ENCODE measurements around the gene MEG3. TPM values are rescaled to one million over a fixed set of nuclear protein-coding genes. Genes with fewer than 3 reads are reported as not detected.
"Not testable (repeated sequence)": the region's sequence is repeated elsewhere in the genome, so short reads cannot be mapped to it uniquely, and the experiment has no call there.

Gene MEG3
- total RNA-seq, 2 donors from 2014 or later = 5.3 to 15.3 TPM

DNA sequence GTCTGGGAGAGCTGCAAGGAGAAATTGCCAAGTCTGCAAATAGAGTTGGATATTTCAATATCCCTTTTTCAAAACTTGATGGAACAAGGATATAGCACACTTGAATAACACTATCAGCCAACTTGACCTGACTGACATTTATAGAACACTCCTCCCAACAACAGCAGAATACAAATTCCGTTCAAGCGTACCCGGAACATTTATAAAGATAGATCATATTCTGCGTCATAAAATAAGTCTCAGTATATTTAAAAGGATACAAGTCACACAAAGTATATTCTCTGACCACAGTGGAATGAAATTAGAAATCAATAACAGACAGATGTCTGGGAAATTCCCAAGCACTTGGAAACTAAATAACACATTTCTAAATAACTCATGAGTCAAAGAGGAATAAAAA, 29.0 kb upstream of the MEG3 start:
- Histone ChIP-seq H3K27ac (ENCODE audit: low read depth, low read length) (no peak overlapping the region), H3K9ac (ENCODE audit: extremely low read depth, low read length, poor library complexity, severe bottlenecking) (no peak overlapping the region), H3K36me3 (ENCODE audit: control insufficient read depth, insufficient read depth, low read length) (no peaks in the 10 kb centered on the region), H3K9me3 (ENCODE audit: control insufficient read depth, low read length) (no peaks in the 10 kb centered on the region), H3K4me1 (ENCODE audit: control insufficient read depth, insufficient read depth, low read length) (no peaks in the 10 kb centered on the region), H3K27me3 (ENCODE audit: control insufficient read depth, insufficient read depth, low read length, poor library complexity, severe bottlenecking) (peaks cover 6% of the 10 kb centered on the region), H3K4me3 (ENCODE audit: low read length) (no peak overlapping the region)
- Mint-ChIP-seq H3K36me3 (ENCODE audit: low read depth) (no peaks in the 10 kb centered on the region), H3K27me3 (ENCODE audit: insufficient read depth) (peaks cover 9% of the 10 kb centered on the region), H3K4me1 (peaks cover 22% of the 10 kb centered on the region), H3K9me3 (peaks cover 2% of the 10 kb centered on the region), H3K27ac (no peak overlapping the region), H3K4me3 (no peak overlapping the region)
- DNase-seq = no peak
- TF ChIP-seq, protein P1, sequence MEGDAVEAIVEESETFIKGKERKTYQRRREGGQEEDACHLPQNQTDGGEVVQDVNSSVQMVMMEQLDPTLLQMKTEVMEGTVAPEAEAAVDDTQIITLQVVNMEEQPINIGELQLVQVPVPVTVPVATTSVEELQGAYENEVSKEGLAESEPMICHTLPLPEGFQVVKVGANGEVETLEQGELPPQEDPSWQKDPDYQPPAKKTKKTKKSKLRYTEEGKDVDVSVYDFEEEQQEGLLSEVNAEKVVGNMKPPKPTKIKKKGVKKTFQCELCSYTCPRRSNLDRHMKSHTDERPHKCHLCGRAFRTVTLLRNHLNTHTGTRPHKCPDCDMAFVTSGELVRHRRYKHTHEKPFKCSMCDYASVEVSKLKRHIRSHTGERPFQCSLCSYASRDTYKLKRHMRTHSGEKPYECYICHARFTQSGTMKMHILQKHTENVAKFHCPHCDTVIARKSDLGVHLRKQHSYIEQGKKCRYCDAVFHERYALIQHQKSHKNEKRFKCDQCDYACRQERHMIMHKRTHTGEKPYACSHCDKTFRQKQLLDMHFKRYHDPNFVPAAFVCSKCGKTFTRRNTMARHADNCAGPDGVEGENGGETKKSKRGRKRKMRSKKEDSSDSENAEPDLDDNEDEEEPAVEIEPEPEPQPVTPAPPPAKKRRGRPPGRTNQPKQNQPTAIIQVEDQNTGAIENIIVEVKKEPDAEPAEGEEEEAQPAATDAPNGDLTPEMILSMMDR (conservative IDR thresholded peaks at IDR 0.05) = no peak
- WGBS, 2 experiments (ENCODE audit: insufficient coverage in 1 of 2, insufficient read length in 1 of 2) = 98% methylated on average over 4 of the region's 4 CpGs; no CpG with 5 or more reads in 1 of the 2 experiments

DNA sequence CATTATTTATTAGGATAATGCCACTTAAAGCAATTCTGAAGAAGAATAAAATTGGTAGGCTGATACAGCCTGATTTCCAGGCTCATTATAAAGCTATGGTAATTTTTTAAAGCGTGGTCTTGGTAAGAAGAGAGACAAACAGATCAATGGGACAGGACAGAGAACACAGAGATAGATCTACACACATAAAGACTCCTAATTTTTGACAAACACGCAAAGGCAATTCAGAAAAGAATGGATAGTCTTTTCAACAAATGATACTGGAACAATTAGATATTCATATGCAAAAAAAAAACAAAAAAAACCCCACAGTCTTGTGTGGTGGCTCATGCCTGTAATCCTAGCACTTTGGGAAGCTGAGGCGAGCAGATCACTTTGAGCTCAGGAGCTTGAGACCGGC, 25.9 kb upstream of the MEG3 start:
- Mint-ChIP-seq H3K27me3 (ENCODE audit: insufficient read depth) (peaks cover 4% of the 10 kb centered on the region), H3K4me3 (no peak overlapping the region)
- no peaks in the 10 kb centered on the region for H3K27me3 ChIP-seq (ENCODE audit: control insufficient read depth, insufficient read depth, low read length, poor library complexity, severe bottlenecking)

DNA sequence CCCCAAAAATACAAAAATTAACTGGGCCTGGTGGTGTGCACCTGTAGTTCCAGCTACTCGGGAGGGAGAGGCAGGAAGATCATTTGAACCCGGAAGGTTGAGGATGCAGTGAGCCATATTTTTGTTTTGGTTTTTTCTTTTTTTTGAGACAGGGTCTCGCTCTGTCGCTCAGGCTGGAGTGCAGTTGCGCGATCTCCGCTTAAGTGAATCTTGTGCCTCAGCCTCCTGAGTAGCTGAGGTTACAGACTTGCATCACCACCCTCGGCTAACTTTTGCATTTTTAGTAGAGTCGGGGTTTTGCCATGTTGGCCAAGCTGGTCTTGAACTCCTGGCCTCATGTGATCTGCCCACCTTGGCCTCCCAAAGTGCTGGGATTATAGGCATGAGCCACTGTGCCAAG, 24.5 kb upstream of the MEG3 start:
- H3K36me3 ChIP-seq (ENCODE audit: control insufficient read depth, insufficient read depth, low read length); H3K4me1 ChIP-seq (ENCODE audit: control insufficient read depth, insufficient read depth, low read length); H3K9me3 ChIP-seq (ENCODE audit: control insufficient read depth, low read length); H3K4me3 ChIP-seq (ENCODE audit: low read length); H3K27me3 Mint-ChIP-seq (ENCODE audit: insufficient read depth); DNase-seq; H3K4me1 Mint-ChIP-seq; H3K4me3 Mint-ChIP-seq; H3K36me3 Mint-ChIP-seq (ENCODE audit: low read depth); H3K9ac ChIP-seq (ENCODE audit: extremely low read depth, low read length, poor library complexity, severe bottlenecking); H3K27ac Mint-ChIP-seq; H3K9me3 Mint-ChIP-seq; H3K27ac ChIP-seq (ENCODE audit: low read depth, low read length); H3K27me3 ChIP-seq (ENCODE audit: control insufficient read depth, insufficient read depth, low read length, poor library complexity, severe bottlenecking): not testable (repeated sequence)
- WGBS, 2 experiments (ENCODE audit: insufficient coverage in 1 of 2, insufficient read length in 1 of 2) = 86 to 96% methylated on average over 9 of the region's 9 CpGs

More for the DNA sequence above, 25.9 kb upstream of the MEG3 start:
- Mint-ChIP-seq H3K9me3 (peaks cover 2% of the 10 kb centered on the region), H3K4me1 (peaks cover 10% of the 10 kb centered on the region), H3K36me3 (ENCODE audit: low read depth) (no peaks in the 10 kb centered on the region), H3K27ac (no peak overlapping the region)
- no peaks in the 10 kb centered on the region for H3K36me3 ChIP-seq (ENCODE audit: control insufficient read depth, insufficient read depth, low read length)
- DNase-seq = no peak
- 70 to 83% methylated on average over 2 to 4 of the region's 4 CpGs for WGBS, 2 experiments (ENCODE audit: insufficient coverage in 1 of 2, insufficient read length in 1 of 2)
- H3K9ac ChIP-seq (ENCODE audit: extremely low read depth, low read length, poor library complexity, severe bottlenecking) = no peak overlapping the region
- no peak overlapping the region for H3K4me3 ChIP-seq (ENCODE audit: low read length)
- TF ChIP-seq, protein P1 (conservative IDR thresholded peaks at IDR 0.05) = no peak
- H3K27ac ChIP-seq (ENCODE audit: low read depth, low read length) = no peak overlapping the region
- H3K9me3 ChIP-seq (ENCODE audit: control insufficient read depth, low read length) = no peaks in the 10 kb centered on the region
- H3K4me1 ChIP-seq (ENCODE audit: control insufficient read depth, insufficient read depth, low read length) = no peaks in the 10 kb centered on the region

DNA sequence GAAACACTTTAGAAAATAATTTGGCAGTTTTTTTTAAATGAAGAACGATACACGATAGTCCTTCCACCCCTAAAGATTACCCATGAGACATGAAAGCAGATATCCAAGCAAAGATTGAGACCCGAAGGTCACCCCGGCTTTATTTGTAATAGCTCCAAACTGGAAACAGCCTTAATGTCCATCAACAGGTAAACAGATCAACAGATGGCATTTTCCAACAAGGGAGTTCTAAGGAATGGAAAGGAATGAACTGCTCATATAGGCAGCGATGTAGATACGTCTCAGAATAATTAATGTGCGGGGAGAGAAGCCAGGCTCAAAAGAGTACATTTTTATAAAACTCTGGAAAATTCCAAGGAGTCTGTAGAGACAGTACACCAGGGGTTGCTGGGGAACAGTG, 23.7 kb upstream of the MEG3 start:
- Mint-ChIP-seq H3K9me3 (peaks cover 4% of the 10 kb centered on the region), H3K27me3 (ENCODE audit: insufficient read depth) (no peaks in the 10 kb centered on the region), H3K4me1 (peaks cover 7% of the 10 kb centered on the region), H3K27ac (no peak overlapping the region), H3K4me3 (no peak overlapping the region), H3K36me3 (ENCODE audit: low read depth) (no peaks in the 10 kb centered on the region)
- no peaks in the 10 kb centered on the region for H3K4me1 ChIP-seq (ENCODE audit: control insufficient read depth, insufficient read depth, low read length)
- H3K9ac ChIP-seq (ENCODE audit: extremely low read depth, low read length, poor library complexity, severe bottlenecking) = no peak overlapping the region
- DNase-seq = no peak
- H3K9me3 ChIP-seq (ENCODE audit: control insufficient read depth, low read length) = peaks cover 1% of the 10 kb centered on the region
- no peak overlapping the region for H3K4me3 ChIP-seq (ENCODE audit: low read length)
- TF ChIP-seq, protein P1 (conservative IDR thresholded peaks at IDR 0.05) = no peak
- H3K27me3 ChIP-seq (ENCODE audit: control insufficient read depth, insufficient read depth, low read length, poor library complexity, severe bottlenecking) = no peaks in the 10 kb centered on the region
- no peak overlapping the region for H3K27ac ChIP-seq (ENCODE audit: low read depth, low read length)
- WGBS, 2 experiments (ENCODE audit: insufficient coverage in 1 of 2, insufficient read length in 1 of 2) = 94 to 95% methylated on average over 7 of the region's 7 CpGs
- H3K36me3 ChIP-seq (ENCODE audit: control insufficient read depth, insufficient read depth, low read length) = no peaks in the 10 kb centered on the region
